ENCODE results near the gene EFR3B.

Gene EFR3B

DNA sequence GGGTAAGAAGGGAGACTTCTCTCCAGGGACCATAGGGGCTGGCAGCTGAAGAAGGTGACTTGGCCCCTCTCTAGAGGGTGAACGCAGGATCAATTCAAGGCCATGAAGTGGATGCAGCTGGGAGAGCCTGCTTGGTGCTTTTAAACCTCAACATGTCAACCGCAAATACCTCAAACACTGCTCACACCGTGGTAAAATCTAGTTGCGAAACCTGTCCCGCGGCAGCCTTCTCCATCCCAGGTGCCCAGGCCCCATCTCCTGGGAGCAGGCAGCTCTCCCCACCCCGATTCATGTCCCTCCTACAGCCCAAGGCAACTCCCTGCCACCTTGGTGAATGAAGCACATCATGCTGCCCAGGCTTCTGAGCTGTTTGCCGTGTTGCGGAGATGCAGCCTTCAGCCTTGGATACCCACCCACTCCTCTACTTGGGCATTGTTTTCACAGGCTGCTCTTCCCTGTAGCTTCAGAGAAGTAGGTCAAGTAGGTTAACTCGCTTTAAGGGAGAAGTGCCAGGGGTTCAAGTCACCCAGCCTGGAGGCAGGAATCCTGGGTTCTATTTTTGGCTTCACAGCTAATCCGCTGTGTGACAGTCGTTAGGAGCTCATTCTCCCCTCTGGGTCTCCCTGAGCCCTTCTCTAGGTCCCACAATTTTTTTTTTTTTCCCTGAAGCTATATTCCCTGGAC is 6.2 kb upstream of the EFR3B start:
- DNase-seq: no peak

DNA sequence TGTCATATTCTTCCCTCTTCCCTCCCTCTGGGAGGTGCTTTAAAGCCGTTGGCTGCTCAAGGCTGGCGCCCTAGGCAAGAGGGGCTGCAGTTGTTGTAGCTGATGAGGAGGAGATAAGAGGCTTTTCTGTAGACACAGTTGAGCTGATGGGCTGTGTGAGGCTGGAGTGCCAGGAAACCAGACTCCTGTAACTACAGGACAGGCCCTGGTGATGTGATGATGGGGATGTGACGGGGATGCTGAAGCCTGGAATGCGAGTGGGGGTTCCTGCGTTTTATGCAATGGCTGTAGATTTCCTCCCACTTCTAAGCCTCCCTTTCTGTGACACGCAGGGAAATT is 5.7 kb upstream of the EFR3B start:
- DNase-seq: no peak

GRCh38 chr2:25039126-25039525 is 2.8 kb upstream of the EFR3B start:
- no peak for DNase-seq

DNA sequence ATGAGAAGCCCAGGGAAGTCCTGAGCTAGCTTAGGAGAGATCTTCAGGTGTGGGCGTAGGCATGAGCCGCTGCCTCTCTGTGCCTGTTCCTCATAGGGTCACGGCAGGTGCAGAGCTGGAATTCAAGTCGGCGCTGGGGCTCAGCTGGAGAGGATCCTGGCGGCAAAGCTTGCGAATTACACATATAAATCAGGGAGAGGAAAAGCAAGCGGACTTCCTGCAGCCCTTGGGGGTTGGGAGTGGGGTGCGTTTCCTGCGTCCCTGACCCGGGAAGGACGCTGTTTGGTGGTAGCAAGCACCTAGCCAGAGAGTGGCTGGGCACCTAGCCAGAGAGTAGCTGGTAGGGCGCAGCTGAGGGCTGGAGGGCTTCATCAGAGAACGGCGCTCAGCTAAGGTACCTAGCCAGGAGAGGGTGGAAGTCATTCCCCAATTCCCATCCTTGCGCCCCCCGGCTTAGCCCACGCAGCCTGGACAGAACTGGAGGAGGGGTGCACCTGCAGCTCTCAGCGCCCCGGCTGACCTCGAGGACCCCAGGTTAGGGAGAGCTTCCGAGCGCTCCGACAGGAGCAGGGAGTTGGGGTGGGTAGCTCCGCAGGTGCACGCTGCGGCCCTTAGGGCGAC is 459 bp upstream of the EFR3B start:
- DNase-seq: peak; percentile 73

GRCh38 chr2:25042321-25043240 is 705 bp downstream of the EFR3B start:
- no peak for DNase-seq

GRCh38 chr2:25043241-25043867 is 1.5 kb downstream of the EFR3B start:
- DNase-seq: peak; percentile 63

DNA sequence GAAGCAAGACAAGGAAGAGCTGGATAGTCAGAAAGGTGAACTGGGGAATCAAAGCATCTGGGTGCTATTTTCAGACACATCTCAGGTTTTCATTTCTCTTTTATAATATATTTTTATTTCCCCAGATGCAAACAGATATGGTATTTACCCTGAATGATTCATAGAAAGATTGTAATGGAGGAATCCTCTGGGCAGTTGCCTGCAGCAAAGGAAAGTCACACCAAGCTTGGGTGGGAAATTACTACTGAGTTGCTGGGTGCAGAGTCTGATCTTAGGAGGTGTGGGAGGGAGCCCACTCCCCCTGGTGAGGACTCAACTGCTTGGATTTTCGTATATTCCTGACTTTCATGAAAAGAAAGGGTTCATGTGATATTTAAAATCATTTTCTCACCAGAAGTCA is 2.1 kb downstream of the EFR3B start:
- DNase-seq: no peak

GRCh38 chr2:25044990-25045389 is 3.1 kb downstream of the EFR3B start:
- no peak for DNase-seq

- DNase-seq: no peak
Observed at GRCh38 chr2:25049422-25049821, 7.5 kb downstream of the EFR3B start.

GRCh38 chr2:25050128-25050527 is 8.3 kb downstream of the EFR3B start:
- DNase-seq: no peak

DNA sequence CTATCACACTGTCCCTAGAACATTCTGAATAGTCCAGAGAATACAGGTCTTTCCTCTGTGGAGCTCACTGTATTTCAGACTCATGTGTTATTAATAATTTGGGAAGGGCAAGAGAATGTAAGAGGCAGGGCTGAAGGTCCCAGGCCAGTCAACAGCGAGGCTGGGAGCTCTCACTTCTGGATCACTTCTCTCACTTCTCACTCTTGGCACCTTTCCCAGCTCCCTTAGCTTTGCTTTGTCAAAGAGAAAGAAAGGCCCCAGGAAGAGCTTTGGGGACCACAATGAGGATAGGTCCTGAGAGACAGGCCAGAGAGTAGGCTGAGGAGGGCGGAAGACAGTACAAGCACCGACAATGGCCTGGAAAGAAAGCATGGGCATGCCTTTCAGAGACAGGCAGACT is 11.2 kb downstream of the EFR3B start:
- no peak for DNase-seq

DNA sequence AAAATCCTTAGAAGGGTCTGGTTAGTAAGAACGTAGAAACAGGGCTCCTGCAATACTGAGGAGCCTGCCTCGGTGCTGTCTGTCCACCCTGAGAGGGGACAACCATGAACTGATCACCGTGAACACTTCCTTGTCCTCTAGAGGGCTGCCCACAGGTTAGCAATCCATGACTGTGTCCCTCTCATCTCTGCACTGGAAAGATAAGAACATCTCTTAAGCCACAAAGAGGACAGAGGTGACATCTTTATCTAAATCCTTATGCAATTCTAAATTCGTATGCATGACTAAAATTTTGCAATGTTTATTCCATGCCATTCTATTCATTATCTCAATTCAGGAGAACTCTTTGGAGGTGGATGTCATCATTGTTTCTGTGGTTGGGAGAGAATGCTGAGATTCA is 12.8 kb downstream of the EFR3B start:
- DNase-seq: no peak

DNA sequence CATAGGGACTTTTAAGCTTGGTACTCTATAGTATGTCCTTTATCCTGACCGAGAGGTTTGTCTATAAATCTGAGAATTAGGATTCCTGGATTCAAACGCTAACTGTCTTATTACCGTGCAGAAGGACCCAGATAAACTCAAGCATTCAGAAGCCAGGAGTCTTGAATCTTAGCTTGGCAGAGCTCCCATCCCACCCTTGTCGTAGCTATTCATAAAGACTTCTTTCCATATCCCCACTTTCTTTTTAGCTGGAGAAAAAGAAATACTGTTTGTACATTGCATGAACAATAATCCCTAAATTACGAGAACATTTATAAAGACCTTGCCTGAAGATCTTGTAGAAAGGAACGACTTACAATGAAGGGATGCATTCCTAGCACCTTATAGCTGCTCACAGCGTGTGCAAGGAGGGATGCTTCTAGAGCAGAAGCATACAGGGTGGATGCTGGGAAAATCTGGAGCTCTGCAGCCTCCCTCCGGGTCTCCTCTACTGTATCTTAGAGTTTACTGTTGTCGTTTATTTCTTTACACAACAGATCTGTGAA is 13.6 kb downstream of the EFR3B start:
- no peak for DNase-seq

GRCh38 chr2:25056098-25056821 is 14.4 kb downstream of the EFR3B start:
- DNase-seq: no peak

DNA sequence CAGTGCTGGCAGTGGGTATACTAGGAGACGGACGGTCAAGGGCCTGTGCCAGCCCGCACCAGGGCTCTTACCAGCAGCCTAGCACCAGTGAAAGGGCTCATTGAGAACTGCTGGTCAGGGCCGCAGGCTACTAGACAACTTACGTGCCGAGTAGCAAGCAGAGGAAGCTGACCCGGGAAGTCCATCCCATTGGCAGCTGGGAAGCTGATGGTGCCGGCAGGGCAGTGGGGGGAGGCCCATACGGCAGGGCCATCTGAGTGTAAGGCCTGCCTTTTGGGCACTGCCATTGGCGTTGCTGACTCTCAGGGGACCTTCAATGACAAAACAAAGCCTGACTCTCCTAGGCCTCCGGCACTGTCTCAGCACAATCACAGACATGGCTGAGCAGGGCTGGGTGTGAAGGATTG is 20.6 kb downstream of the EFR3B start:
- no peak for DNase-seq

GRCh38 chr2:25063876-25064660 is 22.2 kb downstream of the EFR3B start:
- no peak for DNase-seq

- DNase-seq: no peak
Observed at GRCh38 chr2:25065768-25066167, 23.9 kb downstream of the EFR3B start.

GRCh38 chr2:25066455-25066854 is 24.6 kb downstream of the EFR3B start:
- DNase-seq: no peak

- no peak for DNase-seq
Observed at GRCh38 chr2:25068217-25068616, 26.3 kb downstream of the EFR3B start.

DNA sequence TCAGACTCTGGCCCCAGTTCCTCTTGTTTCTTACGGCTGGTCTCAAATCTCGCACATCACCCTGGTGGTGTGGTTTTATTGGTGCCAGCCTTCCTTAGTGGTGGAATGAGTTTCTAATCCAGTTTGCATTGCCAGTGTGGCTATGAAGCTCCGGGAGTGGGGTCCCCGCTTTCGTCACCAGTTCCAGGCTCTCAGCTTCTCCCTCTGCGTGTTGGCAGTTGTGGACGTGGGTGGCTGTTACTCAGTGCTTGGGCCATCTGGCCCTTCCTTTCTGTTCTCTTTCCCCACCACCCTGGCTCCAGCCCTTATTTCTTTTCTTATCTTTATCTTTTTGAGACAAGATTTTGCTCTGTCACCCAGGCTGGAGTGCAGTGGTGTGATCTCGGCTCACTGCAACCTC is 30.1 kb downstream of the EFR3B start:
- DNase-seq: no peak

DNA sequence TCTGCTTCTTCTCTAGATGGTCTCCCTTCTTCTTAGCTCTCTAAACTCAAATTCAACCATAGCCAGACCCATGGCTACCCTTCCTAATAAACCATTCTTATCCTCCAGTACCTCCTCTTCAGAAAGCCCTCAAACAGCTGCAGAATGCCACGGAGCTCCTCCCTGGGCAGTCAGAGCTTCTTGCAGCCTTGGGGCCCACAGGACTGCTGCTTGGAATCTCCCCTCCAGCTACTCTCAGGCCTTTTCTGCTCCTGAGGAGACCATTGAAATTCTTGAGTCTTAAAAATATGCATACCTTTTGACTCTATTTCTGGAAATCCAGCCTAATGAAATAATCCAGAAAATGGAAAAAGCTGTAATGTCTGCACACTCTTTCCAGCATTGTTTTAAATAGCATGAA is 30.7 kb downstream of the EFR3B start:
- DNase-seq: no peak

DNA sequence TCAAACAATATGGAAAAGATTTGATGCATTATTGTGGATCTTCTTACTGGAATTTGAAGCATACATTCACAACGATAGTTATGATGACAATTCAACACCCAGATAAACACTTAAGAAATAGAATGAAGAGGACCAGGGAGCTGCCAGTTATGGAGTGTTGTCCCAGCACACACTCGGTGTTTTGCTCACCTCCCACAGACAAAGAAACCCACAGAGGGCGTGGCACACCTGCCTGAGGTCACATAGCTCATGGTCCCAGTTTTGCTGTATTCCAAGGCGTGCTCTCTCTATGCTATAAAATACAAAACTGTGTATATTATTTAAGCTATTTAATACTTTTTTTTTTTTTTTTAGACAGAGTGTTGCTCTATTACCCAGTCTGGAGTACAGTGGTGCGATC is 31.1 kb downstream of the EFR3B start:
- no peak for DNase-seq
